NB4 (cell line): Measurements from ENCODE around the gene SND1.

Experiments used
- DNase-seq: peaks from one replicate; pipeline ENCODE4 v3.0.0; 2010; ENCODE audit warnings: low read depth
- H3K4me3 ChIP-seq: one replicate; pipeline ENCODE4 v1.5.1; 2011; ENCODE audit warnings: mild to moderate bottlenecking, low read depth, low read length, moderate library complexity
- CTCF ChIP-seq: IDR thresholded peaks from one replicate; pipeline ENCODE4 v1.5.1; 2012; ENCODE audit warnings: low read depth, low read length
- MAX ChIP-seq: IDR thresholded peaks from 2 replicates; pipeline ENCODE4 v1.6.1; 2011; ENCODE audit warnings: low read depth, low read length
- MYC ChIP-seq: IDR thresholded peaks from 2 replicates; pipeline ENCODE4 v1.6.1; 2011; ENCODE audit warnings: low read depth, low read length
- POLR2A ChIP-seq: IDR thresholded peaks from 2 replicates; pipeline ENCODE4 v1.6.1; 2011; ENCODE audit warnings: mild to moderate bottlenecking; ENCODE audit not compliant: insufficient read length; ENCODE audit errors: extremely low read depth

The SND1 gene

GRCh38 chr7:128071376-128071775 is 419.4 kb downstream of the SND1 start:
- DNase-seq: no peak
- H3K4me3 ChIP-seq: no peak overlapping the region
- TF ChIP-seq MYC: no peak
- TF ChIP-seq CTCF: no peak
- TF ChIP-seq MAX: no peak
- no peak for TF ChIP-seq POLR2A

- no peak for TF ChIP-seq MYC
- no peak for TF ChIP-seq CTCF
- no peak for TF ChIP-seq MAX
- no peak for DNase-seq
Measured at GRCh38 chr7:128071801-128072200, 419.8 kb downstream of the SND1 start.

GRCh38 chr7:128073671-128074310 is 421.8 kb downstream of the SND1 start:
- peak; percentile 25 for DNase-seq
- no peak overlapping the region for H3K4me3 ChIP-seq
- TF ChIP-seq POLR2A (no peak), MAX (no peak), CTCF (no peak), MYC (no peak)

More at GRCh38 chr7:128071801-128072200, 419.8 kb downstream of the SND1 start:
- H3K4me3 ChIP-seq: no peak overlapping the region

DNA sequence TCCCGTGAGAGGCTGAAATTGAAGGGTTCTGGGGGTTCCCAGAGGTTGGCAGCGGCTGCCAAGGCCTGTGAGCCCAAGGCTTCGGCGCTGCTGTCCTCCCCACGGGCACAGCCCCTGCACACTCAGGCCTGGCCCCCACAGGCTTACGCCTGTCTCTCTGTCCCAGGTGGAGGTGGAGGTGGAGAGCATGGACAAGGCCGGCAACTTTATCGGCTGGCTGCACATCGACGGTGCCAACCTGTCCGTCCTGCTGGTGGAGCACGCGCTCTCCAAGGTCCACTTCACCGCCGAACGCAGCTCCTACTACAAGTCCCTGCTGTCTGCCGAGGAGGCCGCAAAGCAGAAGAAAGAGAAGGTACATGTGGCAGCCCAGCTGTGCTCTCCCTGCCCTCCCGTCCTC is 422.3 kb downstream of the SND1 start:
- no peak overlapping the region for H3K4me3 ChIP-seq
- no peak for DNase-seq
- TF ChIP-seq CTCF (no peak), MYC (no peak), POLR2A (no peak), MAX (no peak)

GRCh38 chr7:128074736-128075135 is 422.7 kb downstream of the SND1 start:
- H3K4me3 ChIP-seq: no peak overlapping the region
- TF ChIP-seq POLR2A: no peak
- TF ChIP-seq CTCF: no peak
- no peak for DNase-seq

- no peak for DNase-seq
- TF ChIP-seq CTCF: no peak
- TF ChIP-seq MYC: no peak
- TF ChIP-seq POLR2A: no peak
- no peak for TF ChIP-seq MAX
- H3K4me3 ChIP-seq: no peak overlapping the region
Measured at GRCh38 chr7:128075242-128076095, 423.5 kb downstream of the SND1 start.
